ENCODE results near the gene SUN5. TPM values are rescaled to one million over a fixed set of nuclear protein-coding genes. Genes with fewer than 3 reads are reported as not detected.

SUN5 gene
- polyA plus RNA-seq, 2 of the 4 experiments (the other 2 are of a cell fraction): not detected

- no peak for FAIRE-seq
- POLR2A ChIA-PET: no interaction called here
- WGBS (ENCODE audit: missing lambda C conversion rate): 54% methylated on average over 25 of the region's 28 CpGs
Observed at GRCh38 chr20:32960849-32961731, 43.1 kb downstream of the SUN5 start.

GRCh38 chr20:32960222-32960518 is 44.1 kb downstream of the SUN5 start:
- Histone ChIP-seq H3K4me2 (no peak overlapping the region), H3K27ac (no peak overlapping the region), H3K4me1 (no peaks in the 10 kb centered on the region), H3K4me3 (no peak overlapping the region), H3K9me3 (peaks cover 29% of the 10 kb centered on the region)
- no peak for DNase-seq (ENCODE audit: low read depth in 1 of 2, low spot score in 1 of 2)
- ChIA-PET CTCF (no interaction called here), POLR2A (no interaction called here)
- TF ChIP-seq EP300 (IDR thresholded peaks at IDR 0.05): no peak
- no peak for TF ChIP-seq BHLHE40 (IDR thresholded peaks at IDR 0.05; ENCODE audit: low read depth, low read length)
- TF ChIP-seq HDAC2 (IDR thresholded peaks at IDR 0.05): no peak
- TF ChIP-seq HOXA7 (CRISPR knock-in tag; IDR thresholded peaks at IDR 0.05): no peak
- TF ChIP-seq MAFK (IDR thresholded peaks at IDR 0.05; ENCODE audit: partially characterized antibody): no peak
- no peak for ATAC-seq
- FAIRE-seq: no peak

More at GRCh38 chr20:32960849-32961731, 43.1 kb downstream of the SUN5 start:
- no peak overlapping the region for H3K4me3 ChIP-seq
- H3K9me3 ChIP-seq: peaks cover 19% of the 10 kb centered on the region
- no peak; a peak in 2 of 6 replicates for ATAC-seq
- H3K27ac ChIP-seq: no peak overlapping the region
- DNase-seq (ENCODE audit: low read depth in 1 of 2, low spot score in 1 of 2): no peak
- CTCF ChIA-PET: interaction anchor here (0.8 kb wide), 1 partner anchor 9 kb away, joined by 3 read pairs; no protein-coding TSS in a partner anchor
- no peak overlapping the region for H3K4me2 ChIP-seq
- H3K4me1 ChIP-seq: no peaks in the 10 kb centered on the region
- no peak for TF ChIP-seq RNF2 (IDR thresholded peaks at IDR 0.05; ENCODE audit: borderline replicate concordance, low read depth)
- TF ChIP-seq HEYL (CRISPR knock-in tag; IDR thresholded peaks at IDR 0.05): no peak
- TF ChIP-seq CEBPB (IDR thresholded peaks at IDR 0.05): no peak
- TF ChIP-seq NR3C1 (IDR thresholded peaks at IDR 0.05): no peak
- no peak for TF ChIP-seq MYC (IDR thresholded peaks at IDR 0.05; ENCODE audit: borderline replicate concordance, low read length)
- TF ChIP-seq E2F6 (IDR thresholded peaks at IDR 0.05; ENCODE audit: borderline replicate concordance, low read depth): no peak
- no peak for TF ChIP-seq PHF8 (IDR thresholded peaks at IDR 0.05; ENCODE audit: borderline replicate concordance, low read depth)
- no peak for TF ChIP-seq MAX (IDR thresholded peaks at IDR 0.05)
- no peak for TF ChIP-seq ZNF302 (CRISPR knock-in tag; IDR thresholded peaks at IDR 0.05)
- TF ChIP-seq CBX8 (IDR thresholded peaks at IDR 0.05): no peak
- no peak for TF ChIP-seq NPAS2 (CRISPR knock-in tag; IDR thresholded peaks at IDR 0.05; ENCODE audit: borderline replicate concordance)
- no peak for TF ChIP-seq GATA3 (IDR thresholded peaks at IDR 0.05; ENCODE audit: borderline replicate concordance)
- TF ChIP-seq POLR2A (IDR thresholded peaks at IDR 0.05; ENCODE audit: low read length): no peak
- TF ChIP-seq JUNB (IDR thresholded peaks at IDR 0.05): no peak

GRCh38 chr20:32959351-32960221 is 44.6 kb downstream of the SUN5 start:
- Histone ChIP-seq H3K9me3 (peaks cover 32% of the 10 kb centered on the region), H3K4me1 (no peaks in the 10 kb centered on the region), H3K4me2 (no peak overlapping the region), H3K27ac (no peak overlapping the region), H3K4me3 (no peak overlapping the region)
- TF ChIP-seq CEBPB (IDR thresholded peaks at IDR 0.05) (no peak), ZNF302 (CRISPR knock-in tag; IDR thresholded peaks at IDR 0.05) (no peak), HDAC2 (IDR thresholded peaks at IDR 0.05) (no peak), HOXA7 (CRISPR knock-in tag; IDR thresholded peaks at IDR 0.05) (no peak), FOSB (CRISPR knock-in tag; IDR thresholded peaks at IDR 0.05) (no peak), NFE2L2 (conservative IDR thresholded peaks at IDR 0.05; ENCODE audit: low read length) (no peak), ZSCAN20 (CRISPR knock-in tag; IDR thresholded peaks at IDR 0.05) (no peak), CHD2 (IDR thresholded peaks at IDR 0.05; ENCODE audit: low read length, partially characterized antibody) (no peak), SREBF2 (IDR thresholded peaks at IDR 0.05) (no peak)
- ATAC-seq (no peak), DNase-seq (ENCODE audit: low read depth in 1 of 2, low spot score in 1 of 2) (no peak), FAIRE-seq (no peak)
- POLR2A ChIA-PET: no interaction called here
- 56% methylated on average over 11 of the region's 14 CpGs for WGBS (ENCODE audit: missing lambda C conversion rate)
- CTCF ChIA-PET: no interaction called here

All from A549 (cell line).